ENCODE measurements around the gene RET.

Gene RET

DNA sequence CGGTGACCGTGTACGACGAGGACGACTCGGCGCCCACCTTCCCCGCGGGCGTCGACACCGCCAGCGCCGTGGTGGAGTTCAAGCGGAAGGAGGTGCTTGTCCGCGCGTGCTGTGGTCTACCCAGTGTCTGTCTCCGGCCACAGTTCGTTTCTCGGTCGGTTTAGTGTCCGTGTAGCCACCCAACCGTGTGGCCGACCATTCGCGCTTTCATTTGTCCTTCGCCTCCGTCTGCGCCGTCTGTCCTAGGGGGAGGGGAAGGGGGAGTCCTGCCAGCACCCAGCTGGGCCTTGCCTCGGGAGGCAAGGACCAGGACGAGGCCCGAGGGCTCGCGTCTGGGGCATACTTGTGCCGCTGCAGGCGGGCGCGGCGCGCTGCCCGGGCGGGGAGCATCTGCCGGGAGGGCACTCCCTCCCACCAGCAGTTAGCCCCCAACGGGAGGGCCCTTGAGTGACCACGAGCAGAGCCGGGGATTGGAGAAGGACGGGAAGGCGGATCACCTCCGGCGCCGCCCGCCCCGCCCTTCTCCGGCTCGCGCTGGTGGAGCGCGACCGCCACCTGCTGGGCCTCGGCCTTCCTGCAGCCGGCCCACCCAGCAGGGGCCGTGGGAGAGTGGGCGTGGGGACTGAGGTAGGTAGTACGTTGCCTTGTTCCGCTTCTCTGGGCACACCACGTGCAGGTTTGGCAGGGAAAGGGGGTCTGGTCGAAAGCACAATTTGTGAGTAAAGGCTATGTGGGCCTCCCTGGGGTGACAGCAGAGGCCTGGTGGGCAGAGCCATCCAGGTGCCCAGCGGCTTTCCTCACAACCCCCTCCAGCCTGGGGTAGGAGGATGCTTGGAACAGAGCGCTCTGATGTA, 28.5 kb downstream of the RET start:
- H3K27ac ChIP-seq (ENCODE audit: extremely low read depth, low read depth, low read length), result no peak overlapping the region; the same call in 1 of the 2 replicates
- H3K9me3 ChIP-seq (ENCODE audit: control insufficient read depth, insufficient read depth, low read depth, low read length), result no peaks in the 10 kb centered on the region
- no peaks in the 10 kb centered on the region for H3K4me1 ChIP-seq (ENCODE audit: control insufficient read depth, insufficient read depth, low read length)
- ChIA-PET POLR2A (no interaction called here), CTCF (interaction anchor here (0.6 to 1.2 kb wide), 10 partner anchors 32 to 243 kb away, joined by 3 to 8 read pairs (median 4); partner anchors contain the start of gene CSGALNACT2)
- peak overlapping the region; percentile 27 for H3K4me3 ChIP-seq (ENCODE audit: low read depth, low read length)
- no peaks in the 10 kb centered on the region for H3K36me3 ChIP-seq (ENCODE audit: control insufficient read depth in 2 of 2, insufficient read depth in 1 of 2, low read length in 2 of 2)
- TF ChIP-seq MYNN (tag by site-specific recombination; IDR thresholded peaks at IDR 0.05; ENCODE audit: borderline replicate concordance) (no peak), ZFHX2 (tag by site-specific recombination; conservative IDR thresholded peaks at IDR 0.05) (peak; percentile 94), ZNF221 (tag by site-specific recombination; IDR thresholded peaks at IDR 0.05; ENCODE audit: borderline replicate concordance) (no peak), ZIC2 (tag by site-specific recombination; IDR thresholded peaks at IDR 0.05) (peak; percentile 98), ZNF335 (tag by site-specific recombination; conservative IDR thresholded peaks at IDR 0.05) (peak; percentile 76), ZNF549 (tag by site-specific recombination; IDR thresholded peaks at IDR 0.05) (no peak), ZNF324 (tag by site-specific recombination; IDR thresholded peaks at IDR 0.05) (peak; percentile 48; the same call in 1 of the 2 replicates), KLF8 (tag by site-specific recombination; IDR thresholded peaks at IDR 0.05) (peak; percentile 84; the same call in 1 of the 2 replicates), ZNF132 (tag by site-specific recombination; IDR thresholded peaks at IDR 0.05; ENCODE audit: borderline replicate concordance) (no peak), ZNF529 (tag by site-specific recombination; IDR thresholded peaks at IDR 0.05; ENCODE audit: insufficient replicate concordance) (no peak), GLIS2 (tag by site-specific recombination; IDR thresholded peaks at IDR 0.05) (peak; percentile 95), SP7 (tag by site-specific recombination; IDR thresholded peaks at IDR 0.05) (peak; percentile 68), ZFP37 (tag by site-specific recombination; IDR thresholded peaks at IDR 0.05) (0 out of 2 replicates have a peak, but pooled peaks have one; percentile 51), YY2 (tag by site-specific recombination; IDR thresholded peaks at IDR 0.05) (no peak), ZNF48 (tag by site-specific recombination; IDR thresholded peaks at IDR 0.05) (no peak), EGR2 (tag by site-specific recombination; IDR thresholded peaks at IDR 0.05; ENCODE audit: low read depth) (peak; percentile 85), ZEB2 (tag by site-specific recombination; IDR thresholded peaks at IDR 0.05) (peak; percentile 45; the same call in 1 of the 2 replicates), ZNF341 (tag by site-specific recombination; IDR thresholded peaks at IDR 0.05; ENCODE audit: low read depth) (no peak), ZNF112 (tag by site-specific recombination; IDR thresholded peaks at IDR 0.05) (no peak), ZNF248 (tag by site-specific recombination; IDR thresholded peaks at IDR 0.05) (no peak), IKZF3 (tag by site-specific recombination; IDR thresholded peaks at IDR 0.05) (no peak; the same call in 1 of the 2 replicates), ZBTB8A (tag by site-specific recombination; IDR thresholded peaks at IDR 0.05) (peak; percentile 67)
- TF ChIP-seq, protein P1, sequence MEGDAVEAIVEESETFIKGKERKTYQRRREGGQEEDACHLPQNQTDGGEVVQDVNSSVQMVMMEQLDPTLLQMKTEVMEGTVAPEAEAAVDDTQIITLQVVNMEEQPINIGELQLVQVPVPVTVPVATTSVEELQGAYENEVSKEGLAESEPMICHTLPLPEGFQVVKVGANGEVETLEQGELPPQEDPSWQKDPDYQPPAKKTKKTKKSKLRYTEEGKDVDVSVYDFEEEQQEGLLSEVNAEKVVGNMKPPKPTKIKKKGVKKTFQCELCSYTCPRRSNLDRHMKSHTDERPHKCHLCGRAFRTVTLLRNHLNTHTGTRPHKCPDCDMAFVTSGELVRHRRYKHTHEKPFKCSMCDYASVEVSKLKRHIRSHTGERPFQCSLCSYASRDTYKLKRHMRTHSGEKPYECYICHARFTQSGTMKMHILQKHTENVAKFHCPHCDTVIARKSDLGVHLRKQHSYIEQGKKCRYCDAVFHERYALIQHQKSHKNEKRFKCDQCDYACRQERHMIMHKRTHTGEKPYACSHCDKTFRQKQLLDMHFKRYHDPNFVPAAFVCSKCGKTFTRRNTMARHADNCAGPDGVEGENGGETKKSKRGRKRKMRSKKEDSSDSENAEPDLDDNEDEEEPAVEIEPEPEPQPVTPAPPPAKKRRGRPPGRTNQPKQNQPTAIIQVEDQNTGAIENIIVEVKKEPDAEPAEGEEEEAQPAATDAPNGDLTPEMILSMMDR (tag by site-specific recombination; IDR thresholded peaks at IDR 0.05), result peak; percentile 99
- TF ChIP-seq, protein P2, sequence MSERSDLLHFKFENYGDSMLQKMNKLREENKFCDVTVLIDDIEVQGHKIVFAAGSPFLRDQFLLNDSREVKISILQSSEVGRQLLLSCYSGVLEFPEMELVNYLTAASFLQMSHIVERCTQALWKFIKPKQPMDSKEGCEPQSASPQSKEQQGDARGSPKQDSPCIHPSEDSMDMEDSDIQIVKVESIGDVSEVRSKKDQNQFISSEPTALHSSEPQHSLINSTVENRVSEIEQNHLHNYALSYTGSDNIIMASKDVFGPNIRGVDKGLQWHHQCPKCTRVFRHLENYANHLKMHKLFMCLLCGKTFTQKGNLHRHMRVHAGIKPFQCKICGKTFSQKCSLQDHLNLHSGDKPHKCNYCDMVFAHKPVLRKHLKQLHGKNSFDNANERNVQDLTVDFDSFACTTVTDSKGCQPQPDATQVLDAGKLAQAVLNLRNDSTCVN (tag by site-specific recombination; optimal IDR thresholded peaks at IDR 0.05), result peak; percentile 56
- TF ChIP-seq, protein P3, sequence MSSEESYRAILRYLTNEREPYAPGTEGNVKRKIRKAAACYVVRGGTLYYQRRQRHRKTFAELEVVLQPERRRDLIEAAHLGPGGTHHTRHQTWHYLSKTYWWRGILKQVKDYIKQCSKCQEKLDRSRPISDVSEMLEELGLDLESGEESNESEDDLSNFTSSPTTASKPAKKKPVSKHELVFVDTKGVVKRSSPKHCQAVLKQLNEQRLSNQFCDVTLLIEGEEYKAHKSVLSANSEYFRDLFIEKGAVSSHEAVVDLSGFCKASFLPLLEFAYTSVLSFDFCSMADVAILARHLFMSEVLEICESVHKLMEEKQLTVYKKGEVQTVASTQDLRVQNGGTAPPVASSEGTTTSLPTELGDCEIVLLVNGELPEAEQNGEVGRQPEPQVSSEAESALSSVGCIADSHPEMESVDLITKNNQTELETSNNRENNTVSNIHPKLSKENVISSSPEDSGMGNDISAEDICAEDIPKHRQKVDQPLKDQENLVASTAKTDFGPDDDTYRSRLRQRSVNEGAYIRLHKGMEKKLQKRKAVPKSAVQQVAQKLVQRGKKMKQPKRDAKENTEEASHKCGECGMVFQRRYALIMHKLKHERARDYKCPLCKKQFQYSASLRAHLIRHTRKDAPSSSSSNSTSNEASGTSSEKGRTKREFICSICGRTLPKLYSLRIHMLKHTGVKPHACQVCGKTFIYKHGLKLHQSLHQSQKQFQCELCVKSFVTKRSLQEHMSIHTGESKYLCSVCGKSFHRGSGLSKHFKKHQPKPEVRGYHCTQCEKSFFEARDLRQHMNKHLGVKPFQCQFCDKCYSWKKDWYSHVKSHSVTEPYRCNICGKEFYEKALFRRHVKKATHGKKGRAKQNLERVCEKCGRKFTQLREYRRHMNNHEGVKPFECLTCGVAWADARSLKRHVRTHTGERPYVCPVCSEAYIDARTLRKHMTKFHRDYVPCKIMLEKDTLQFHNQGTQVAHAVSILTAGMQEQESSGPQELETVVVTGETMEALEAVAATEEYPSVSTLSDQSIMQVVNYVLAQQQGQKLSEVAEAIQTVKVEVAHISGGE (tag by site-specific recombination; conservative IDR thresholded peaks at IDR 0.05; ENCODE audit: low read depth), result 0 out of 2 replicates have a peak, but pooled peaks have one; percentile 10
- TF ChIP-seq, protein P4, sequence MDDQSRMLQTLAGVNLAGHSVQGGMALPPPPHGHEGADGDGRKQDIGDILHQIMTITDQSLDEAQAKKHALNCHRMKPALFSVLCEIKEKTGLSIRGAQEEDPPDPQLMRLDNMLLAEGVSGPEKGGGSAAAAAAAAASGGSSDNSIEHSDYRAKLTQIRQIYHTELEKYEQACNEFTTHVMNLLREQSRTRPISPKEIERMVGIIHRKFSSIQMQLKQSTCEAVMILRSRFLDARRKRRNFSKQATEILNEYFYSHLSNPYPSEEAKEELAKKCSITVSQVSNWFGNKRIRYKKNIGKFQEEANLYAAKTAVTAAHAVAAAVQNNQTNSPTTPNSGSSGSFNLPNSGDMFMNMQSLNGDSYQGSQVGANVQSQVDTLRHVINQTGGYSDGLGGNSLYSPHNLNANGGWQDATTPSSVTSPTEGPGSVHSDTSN (CRISPR knock-in tag; IDR thresholded peaks at IDR 0.05), result peak; percentile 73; the same call in 1 of the 2 replicates
- TF ChIP-seq, protein P5, sequence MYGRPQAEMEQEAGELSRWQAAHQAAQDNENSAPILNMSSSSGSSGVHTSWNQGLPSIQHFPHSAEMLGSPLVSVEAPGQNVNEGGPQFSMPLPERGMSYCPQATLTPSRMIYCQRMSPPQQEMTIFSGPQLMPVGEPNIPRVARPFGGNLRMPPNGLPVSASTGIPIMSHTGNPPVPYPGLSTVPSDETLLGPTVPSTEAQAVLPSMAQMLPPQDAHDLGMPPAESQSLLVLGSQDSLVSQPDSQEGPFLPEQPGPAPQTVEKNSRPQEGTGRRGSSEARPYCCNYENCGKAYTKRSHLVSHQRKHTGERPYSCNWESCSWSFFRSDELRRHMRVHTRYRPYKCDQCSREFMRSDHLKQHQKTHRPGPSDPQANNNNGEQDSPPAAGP (tag by site-specific recombination; IDR thresholded peaks at IDR 0.05), result peak; percentile 95
- TF ChIP-seq, protein P6, sequence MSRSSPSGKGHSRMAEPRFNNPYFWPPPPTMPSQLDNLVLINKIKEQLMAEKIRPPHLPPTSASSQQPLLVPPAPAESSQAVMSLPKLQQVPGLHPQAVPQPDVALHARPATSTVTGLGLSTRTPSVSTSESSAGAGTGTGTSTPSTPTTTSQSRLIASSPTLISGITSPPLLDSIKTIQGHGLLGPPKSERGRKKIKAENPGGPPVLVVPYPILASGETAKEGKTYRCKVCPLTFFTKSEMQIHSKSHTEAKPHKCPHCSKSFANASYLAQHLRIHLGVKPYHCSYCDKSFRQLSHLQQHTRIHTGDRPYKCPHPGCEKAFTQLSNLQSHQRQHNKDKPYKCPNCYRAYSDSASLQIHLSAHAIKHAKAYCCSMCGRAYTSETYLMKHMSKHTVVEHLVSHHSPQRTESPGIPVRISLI (tag by site-specific recombination; IDR thresholded peaks at IDR 0.05), result no peak

Data from HEK293 (cell line).